ENCODE data around the gene BICD1. TPM values are rescaled to one million over a fixed set of nuclear protein-coding genes. Genes with fewer than 3 reads are reported as not detected.
A peak's percentile ranks its signal among the peaks of the same experiment; 100 is the strongest.

Gene BICD1
- total and polyA plus RNA-seq, 2 donors (not counting 3 experiments of a cell fraction or from before 2014, with no cell fraction given): 12.2 to 51.0 TPM

GRCh38 chr12:32395026-32395425 is 288.4 kb downstream of the BICD1 start:
- dilution Hi-C loops (cut with MboI; ENCODE audit: extremely low pct_ligation_motif_present, low sequenced_read_pairs) (no loop called here), intact Hi-C loops (cut with micrococcal nuclease) (no loop called here)
- TF ChIP-seq JUN (IDR thresholded peaks at IDR 0.05; ENCODE audit: borderline replicate concordance, insufficient read depth, insufficient read length, low read depth) (no peak), POLR2A (IDR thresholded peaks at IDR 0.05; ENCODE audit: low read depth, low read length) (no peak), CTCF (IDR thresholded peaks at IDR 0.05; ENCODE audit: extremely low read depth in 1 of 2, insufficient read depth in 1 of 2, low read depth in 1 of 2, low read length in 2 of 2) (no peak), GATA2 (IDR thresholded peaks at IDR 0.05; ENCODE audit: insufficient read depth, insufficient read length, low read depth, low read length) (no peak)
- H3K79me2 ChIP-seq (ENCODE audit: control insufficient read depth, insufficient read depth, low read length): no peaks in the 10 kb centered on the region
- H3K27ac ChIP-seq (ENCODE audit: insufficient read depth, low read depth, low read length): no peak overlapping the region
- H3K36me3 ChIP-seq (ENCODE audit: control insufficient read depth in 2 of 2, extremely low read depth in 1 of 2, insufficient read depth in 2 of 2, low read length in 2 of 2): no peaks in the 10 kb centered on the region
- H3K9ac ChIP-seq (replicated peaks; ENCODE audit: extremely low read depth, insufficient read depth, low read length): no peak overlapping the region
- FAIRE-seq (peak; percentile 26), DNase-seq (ENCODE audit: low read depth, low spot score) (no peak)
- CTCF ChIA-PET: interaction anchor here (0.7 kb wide), 1 partner anchor 12 kb away, joined by 4 read pairs; no protein-coding TSS in a partner anchor
- POLR2A ChIA-PET: no interaction called here
- no peaks in the 10 kb centered on the region for H3K27me3 ChIP-seq (ENCODE audit: control insufficient read depth in 2 of 2, insufficient read depth in 2 of 2, low read length in 2 of 2)
- no peaks in the 10 kb centered on the region for H4K20me1 ChIP-seq (replicated peaks; ENCODE audit: control insufficient read depth, extremely low read depth, insufficient read depth, low read length)
- no peaks in the 10 kb centered on the region for H3K9me1 ChIP-seq (replicated peaks; ENCODE audit: control insufficient read depth, extremely low read depth, insufficient read depth, low read length)
- H3K9me3 ChIP-seq (replicated peaks; ENCODE audit: control insufficient read depth, insufficient read depth, low read length): no peaks in the 10 kb centered on the region
- H3K4me2 ChIP-seq (ENCODE audit: insufficient read depth, low read length): no peak overlapping the region
- BruUV-seq (replicated peaks): no TSS peak
- H3K4me1 ChIP-seq (ENCODE audit: control insufficient read depth, extremely low read depth, insufficient read depth, low read length): peaks cover 9% of the 10 kb centered on the region
- peak overlapping the region; percentile 36 for H2AFZ ChIP-seq (ENCODE audit: low read depth, low read length)
- H3K4me3 ChIP-seq (replicated peaks in 1 of 3; ENCODE audit: insufficient read depth in 1 of 3, low read depth in 1 of 3, low read length in 3 of 3): no peak overlapping the region

GRCh38 chr12:32397696-32398095 is 291.0 kb downstream of the BICD1 start:
- H3K4me1 ChIP-seq (ENCODE audit: control insufficient read depth, extremely low read depth, insufficient read depth, low read length): peaks cover 6% of the 10 kb centered on the region
- CTCF ChIA-PET: interaction anchor here (2.8 to 3.7 kb wide), 2 partner anchors 58 to 274 kb away, joined by 21 to 29 read pairs; no protein-coding TSS in a partner anchor
- H3K79me2 ChIP-seq (ENCODE audit: control insufficient read depth, insufficient read depth, low read length): peaks cover 12% of the 10 kb centered on the region
- no peaks in the 10 kb centered on the region for H3K9me1 ChIP-seq (replicated peaks; ENCODE audit: control insufficient read depth, extremely low read depth, insufficient read depth, low read length)
- no peak overlapping the region for H3K27ac ChIP-seq (ENCODE audit: insufficient read depth, low read depth, low read length)
- FAIRE-seq (no peak), DNase-seq (ENCODE audit: low read depth, low spot score) (no peak)
- dilution Hi-C loops (cut with MboI; ENCODE audit: extremely low pct_ligation_motif_present, low sequenced_read_pairs) (no loop called here), intact Hi-C loops (cut with micrococcal nuclease) (no loop called here)
- POLR2A ChIA-PET: no interaction called here
- TF ChIP-seq POLR2A (IDR thresholded peaks at IDR 0.05; ENCODE audit: low read depth, low read length): no peak
- no peak for TF ChIP-seq FOS (IDR thresholded peaks at IDR 0.05; ENCODE audit: borderline replicate concordance, insufficient read depth, low read length)
- TF ChIP-seq MAX (IDR thresholded peaks at IDR 0.05; ENCODE audit: insufficient read depth, insufficient read length): no peak
- no peak for TF ChIP-seq MYC (IDR thresholded peaks at IDR 0.05; ENCODE audit: low read depth, low read length)
- TF ChIP-seq JUN (IDR thresholded peaks at IDR 0.05; ENCODE audit: borderline replicate concordance, insufficient read depth, insufficient read length, low read depth): no peak
- no peak overlapping the region for H3K4me2 ChIP-seq (ENCODE audit: insufficient read depth, low read length)
- no peak overlapping the region for H3K9ac ChIP-seq (replicated peaks; ENCODE audit: extremely low read depth, insufficient read depth, low read length)
- no peak overlapping the region for H3K4me3 ChIP-seq (replicated peaks in 1 of 3; ENCODE audit: insufficient read depth in 1 of 3, low read depth in 1 of 3, low read length in 3 of 3)
- H4K20me1 ChIP-seq (replicated peaks; ENCODE audit: control insufficient read depth, extremely low read depth, insufficient read depth, low read length): no peaks in the 10 kb centered on the region
- H2AFZ ChIP-seq (ENCODE audit: low read depth, low read length): peak overlapping the region; percentile 7
- no peaks in the 10 kb centered on the region for H3K9me3 ChIP-seq (replicated peaks; ENCODE audit: control insufficient read depth, insufficient read depth, low read length)
- no TSS peak for BruUV-seq (replicated peaks)
- no peaks in the 10 kb centered on the region for H3K36me3 ChIP-seq (ENCODE audit: control insufficient read depth in 2 of 2, extremely low read depth in 1 of 2, insufficient read depth in 2 of 2, low read length in 2 of 2)
- no peaks in the 10 kb centered on the region for H3K27me3 ChIP-seq (ENCODE audit: control insufficient read depth in 2 of 2, insufficient read depth in 2 of 2, low read length in 2 of 2)
